K562 (cell line): ENCODE measurements around the gene SMC6. TPM values are rescaled to one million over a fixed set of nuclear protein-coding genes. Genes with fewer than 3 reads are reported as not detected.

Experiments
- ATAC-seq: fragments of 200-7000 bp; cut with Tn5 transposase; 3 replicates; pipeline ENCODE4 v1.9.1; 2020; ENCODE audit warnings: moderate library complexity
- BruUV-seq: library from RNA; stranded (reverse); fragments of 400-500 nt; replicated peaks from 2 replicates; lab custom pipeline; 2021; lab: Mats Ljungman, UMichigan
- CTCF ChIA-PET: fragments of 300-600 bp; formaldehyde crosslinking; extraction: SDS; loops from one replicate; lab custom pipeline; 2021; ENCODE audit warnings: low intra/inter-chr PET ratio; lab: Yijun Ruan, JAX
- POLR2A ChIA-PET: fragments of 300-600, 350-650 bp; sonication (Branson Sonifier 250); formaldehyde crosslinking; extraction: SDS; loops from one replicate; lab custom pipeline; 2021; ENCODE audit warnings: antibody characterized with exemption, inconsistent platforms; lab: Yijun Ruan, JAX
- DNase-seq, 4 experiments: peaks; one replicate each; pipeline versions ENCODE4 v3.0.0 to v3.0.0-alpha.2; 2011 to 2018; ENCODE audit warnings: low spot score in 3 of 4, mixed read lengths in 3 of 4; ENCODE audit errors: extremely low read depth in 1 of 4
- FAIRE-seq: peaks from 2 replicates; lab custom pipeline; 2011; peaks lifted over from hg19 to GRCh38; lab: Jason Lieb, UNC
- H2AFZ ChIP-seq: 2 replicates; pipeline ENCODE4 v1.6.0; 2011; ENCODE audit warnings: low read depth, low read length, control low read depth, inconsistent platforms
- H3K27ac ChIP-seq: fragments of 200-600 bp; 3 replicates; pipeline ENCODE4 v1.8.0; 2011; ENCODE audit warnings: low read depth, mild to moderate bottlenecking, control low read depth, inconsistent platforms, low read length, moderate library complexity, mixed read lengths; ENCODE audit errors: extremely low read depth
- H3K27me3 ChIP-seq, 2 experiments: fragments of 300-600 bp in 1 of 2; 2 replicates in 1 of 2; 3 replicates in 1 of 2; pipeline versions ENCODE4 v1.6.0 to v1.8.0; 2011; ENCODE audit warnings: inconsistent platforms in 2 of 2, low read length in 2 of 2, mild to moderate bottlenecking in 1 of 2, mixed read lengths in 1 of 2, moderate library complexity in 1 of 2; ENCODE audit not compliant: control insufficient read depth in 2 of 2, insufficient read depth in 2 of 2
- H3K36me3 ChIP-seq: fragments of 300-600 bp; 3 replicates; pipeline ENCODE4 v1.8.0; 2011; ENCODE audit warnings: mild to moderate bottlenecking, low read length, inconsistent platforms; ENCODE audit not compliant: control insufficient read depth, insufficient read depth
- H3K4me1 ChIP-seq, 2 experiments: fragments of 200-600 bp in 1 of 2; replicated peaks in 1 of 2; 2 replicates in 1 of 2; 3 replicates in 1 of 2; pipeline versions ENCODE4 v1.5.1 to v1.8.0; 2011; ENCODE audit warnings: inconsistent platforms in 2 of 2, low read length in 2 of 2, mild to moderate bottlenecking in 1 of 2, mixed read lengths in 1 of 2, moderate library complexity in 1 of 2; ENCODE audit not compliant: control insufficient read depth in 2 of 2, insufficient read depth in 2 of 2
- H3K4me2 ChIP-seq: 2 replicates; pipeline ENCODE4 v1.6.1; 2011; ENCODE audit warnings: low read length, control low read depth, inconsistent platforms, mixed read lengths; ENCODE audit not compliant: insufficient read depth
- H3K4me3 ChIP-seq: fragments of 200-600 bp; sonication (generic), shearing (Covaris generic); 2 replicates; pipeline ENCODE4 v1.5.1; 2016; ENCODE audit warnings: control low read depth, inconsistent platforms
- H3K79me2 ChIP-seq: fragments of 200-600 bp; 3 replicates; pipeline ENCODE4 v1.8.0; 2011; ENCODE audit warnings: low read length, inconsistent platforms; ENCODE audit not compliant: control insufficient read depth, insufficient read depth
- H3K9ac ChIP-seq, 2 experiments: 2 replicates each; pipeline versions ENCODE4 v1.6.0 to v1.6.1; 2011; ENCODE audit warnings: low read depth in 2 of 2, low read length in 2 of 2, control low read depth in 1 of 2, inconsistent platforms in 1 of 2, mild to moderate bottlenecking in 1 of 2, mixed read lengths in 1 of 2; ENCODE audit not compliant: insufficient read depth in 1 of 2
- H3K9me1 ChIP-seq: one replicate; pipeline ENCODE4 v1.6.0; 2011; ENCODE audit warnings: inconsistent platforms, mild to moderate bottlenecking, low read length, moderate library complexity; ENCODE audit not compliant: control insufficient read depth, insufficient read depth
- H3K9me3 ChIP-seq: replicated peaks from 2 replicates; pipeline ENCODE4 v1.5.1; 2011; ENCODE audit warnings: low read depth, low read length, inconsistent platforms; ENCODE audit not compliant: control insufficient read depth, insufficient read depth
- H4K20me1 ChIP-seq: replicated peaks from 2 replicates; pipeline ENCODE4 v1.6.1; 2011; ENCODE audit warnings: low read length, inconsistent platforms, mixed read lengths; ENCODE audit not compliant: control insufficient read depth, insufficient read depth
- CCNT2 ChIP-seq: IDR thresholded peaks from 2 replicates; pipeline ENCODE4 v1.6.1; 2011; ENCODE audit warnings: borderline replicate concordance, low read depth, mild to moderate bottlenecking, moderate library complexity, mixed read lengths, low read length; ENCODE audit not compliant: insufficient read length; ENCODE audit errors: extremely low read depth
- DPF2 ChIP-seq: fragments of 450-650 bp; IDR thresholded peaks from 2 replicates; pipeline ENCODE4 v1.6.1; 2016
- FUS ChIP-seq: fragments of 200-400 bp; formaldehyde crosslinking; optimal IDR thresholded peaks from 2 replicates; pipeline ENCODE3; 2017; ENCODE audit warnings: low read depth, low read length
- HDAC3 ChIP-seq: fragments of 450-650 bp; IDR thresholded peaks from 2 replicates; pipeline ENCODE4 v1.6.1; 2018; ENCODE audit warnings: borderline replicate concordance, mild to moderate bottlenecking, moderate library complexity; ENCODE audit not compliant: partially characterized antibody
- HMG20B ChIP-seq: fragments of 250-450 bp; sonication (Bioruptor Pico); IDR thresholded peaks from 2 replicates; pipeline ENCODE4 v1.5.0; 2021; ENCODE audit warnings: mild to moderate bottlenecking
- MEF2D ChIP-seq: conservative IDR thresholded peaks from 2 replicates; pipeline ENCODE4 v1.6.1; 2016; ENCODE audit warnings: low read depth, missing genetic modification characterization, missing compliant biosample characterization
- NFXL1 ChIP-seq: fragments of 450-650 bp; formaldehyde crosslinking; IDR thresholded peaks from 2 replicates; pipeline ENCODE4 v1.4.0; 2021; ENCODE audit warnings: mild to moderate bottlenecking
- POLR3G ChIP-seq: IDR thresholded peaks from 2 replicates; pipeline ENCODE4 v1.6.1; 2011; ENCODE audit not compliant: insufficient read length, insufficient replicate concordance; ENCODE audit errors: extremely low read depth
- RBM25 ChIP-seq: fragments of 200-400 bp; formaldehyde crosslinking; IDR thresholded peaks from 2 replicates; pipeline ENCODE4 v1.6.1; 2018; ENCODE audit warnings: low read length, low read depth, moderate library complexity; ENCODE audit not compliant: severe bottlenecking
- ZBTB1 ChIP-seq: sonication (generic); formaldehyde crosslinking; IDR thresholded peaks from 2 replicates; pipeline ENCODE4 v1.8.1; 2023; ENCODE audit warnings: missing genetic modification reagents, low read depth, mild to moderate bottlenecking, borderline replicate concordance
- ZNF699 ChIP-seq: fragments of 250-450 bp; sonication (Bioruptor Pico); IDR thresholded peaks from 2 replicates; pipeline ENCODE4 v1.8.0; 2021; ENCODE audit warnings: mild to moderate bottlenecking, moderate library complexity; ENCODE audit not compliant: insufficient replicate concordance
- ZNF707 ChIP-seq: fragments of 250-450 bp; sonication (Bioruptor Pico); conservative IDR thresholded peaks from 2 replicates; pipeline ENCODE4 v1.8.0; 2022; ENCODE audit warnings: inconsistent platforms, mild to moderate bottlenecking, moderate library complexity
- WGBS: fragments of 100-300 bp; shearing (Covaris generic); methylation state at CpG from one replicate; pipeline ENCODE4 v1.1.6; 2016; ENCODE audit warnings: low coverage, mixed read lengths; ENCODE audit not compliant: insufficient coverage; ENCODE audit errors: missing lambda C conversion rate; 5-methylcytosine and 5-hydroxymethylcytosine counted together
- in situ Hi-C: fragments of 300-500 bp; cut with MboI; formaldehyde crosslinking; loops from 4 replicates; pipeline ENCODE4 v1.15.0; 2018; ENCODE audit warnings: inconsistent platforms, mixed read lengths
- intact Hi-C: fragments of 100-400 bp; cut with micrococcal nuclease; formaldehyde crosslinking; loops from 2 replicates; pipeline ENCODE4 v1.14.2; 2022
- polyA plus RNA-seq, 8 experiments: library from polyadenylated mRNA; depleted of rRNA in 4 of 8; stranded (reverse) in 5 of 8; unstranded in 3 of 8; fragments of >200 nt; fragmentation: Nextera tagmentation in 2 of 8; fragmentation: Illumina TruSeq in 1 of 8; extraction: Ambion mirVana in 2 of 8; extraction: Trizol in 1 of 8; gene quantifications; 2 replicates each; pipeline versions ENCODE4 v1.2.1 to v1.2.3, GENCODE V29; 2011 to 2014; ENCODE audit warnings: inconsistent platforms in 1 of 8, missing spikeins in 1 of 8
- total RNA-seq, 7 experiments: library from RNA; depleted of rRNA in 6 of 7; stranded (reverse); fragments of >200 nt in 6 of 7; fragmentation: Illumina TruSeq in 2 of 7; extraction: Trizol in 2 of 7; gene quantifications; 2 replicates each; pipeline versions ENCODE4 v1.2.1 to v1.2.3, GENCODE V29; 2011 to 2021; ENCODE audit warnings: low replicate concordance in 1 of 7
- TF ChIP-seq, protein P1 (sequence below): fragments of 250-450 bp; sonication (Bioruptor Pico); IDR thresholded peaks from 2 replicates; pipeline ENCODE4 v1.8.0; 2022; ENCODE audit warnings: moderate library complexity, mild to moderate bottlenecking, inconsistent platforms
- TF ChIP-seq, protein P2 (sequence below): fragments of 450-650 bp; IDR thresholded peaks from 2 replicates; pipeline ENCODE4 v1.6.1; 2018; ENCODE audit warnings: mild to moderate bottlenecking, low read depth; ENCODE audit not compliant: partially characterized antibody
- TF ChIP-seq, protein P3 (sequence below): fragments of 250-450 bp; sonication (Bioruptor Pico); IDR thresholded peaks from 2 replicates; pipeline ENCODE4 v1.8.0; 2021; ENCODE audit warnings: moderate library complexity, mild to moderate bottlenecking, inconsistent platforms
- TF ChIP-seq, protein P4 (sequence below): IDR thresholded peaks from 2 replicates; pipeline ENCODE4 v1.6.1; 2011; ENCODE audit warnings: borderline replicate concordance, low read depth, mild to moderate bottlenecking, moderate library complexity, low read length; ENCODE audit not compliant: insufficient read depth, poor library complexity, severe bottlenecking

SMC6 gene
- total and polyA plus RNA-seq, 9 of the 15 experiments (the other 6 are each of a cell fraction or from before 2014, with no cell fraction given) = 14.2 to 75.9 (median 47.7) TPM

DNA sequence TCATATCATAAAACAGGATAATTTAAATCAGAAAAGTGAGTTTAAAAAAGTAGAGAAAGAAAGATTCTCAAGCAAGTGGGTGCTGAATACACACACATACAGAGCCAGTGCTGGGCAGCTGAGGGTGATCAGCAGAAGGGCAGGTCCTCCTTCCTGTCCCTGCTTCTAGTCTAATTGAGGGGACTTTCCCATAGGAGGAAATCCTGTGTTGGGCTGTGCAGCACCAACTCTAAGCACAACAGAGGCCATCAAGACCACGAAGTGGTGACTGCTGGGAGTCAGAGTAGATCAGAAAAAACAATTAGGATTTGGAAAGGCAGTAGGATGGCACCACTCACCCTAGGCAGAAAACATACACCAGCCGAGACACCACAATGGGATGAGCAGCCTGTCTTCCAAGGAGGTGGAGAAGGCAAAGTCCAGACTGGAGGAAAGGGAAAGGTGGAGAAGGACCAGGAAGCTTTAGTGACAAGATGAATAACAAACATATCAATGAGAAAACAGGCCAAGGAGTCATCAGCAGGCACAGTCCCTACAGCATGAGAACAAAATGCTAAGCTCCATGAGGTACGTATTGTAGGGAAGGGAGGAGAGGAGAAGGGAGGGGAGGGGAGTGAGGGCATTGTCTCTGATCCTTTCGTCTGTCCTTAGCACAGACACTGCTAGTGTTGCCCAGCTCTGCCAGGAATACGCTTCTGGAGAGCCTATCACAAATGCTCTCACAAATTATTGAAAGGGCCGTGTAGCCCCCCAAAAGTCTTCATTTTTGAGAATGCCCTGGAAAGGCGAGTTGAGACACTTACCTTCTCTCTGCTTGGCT, 45.9 kb upstream of the SMC6 start:
- ChIA-PET CTCF (interaction anchor here (0.6 kb wide), 1 partner anchor 37 kb away, joined by 3 read pairs; no protein-coding TSS in a partner anchor), POLR2A (interaction anchor here (0.6 to 1.1 kb wide), 2 partner anchors 23 to 843 kb away, joined by 3 to 4 read pairs; no protein-coding TSS in a partner anchor)
- Histone ChIP-seq H3K27ac (no peak overlapping the region), H3K9ac (no peak overlapping the region), H3K79me2 (no peaks in the 10 kb centered on the region), H3K36me3 (no peaks in the 10 kb centered on the region), H3K4me2 (no peak overlapping the region), H3K9me3 (no peaks in the 10 kb centered on the region), H3K27me3 (peaks cover 8 to 22% of the 10 kb centered on the region in 2 experiments; a peak in 4 of 5 replicates), H3K9me1 (no peaks in the 10 kb centered on the region), H4K20me1 (no peaks in the 10 kb centered on the region), H3K4me3 (no peak overlapping the region), H3K4me1 (no peaks in the 10 kb centered on the region), H2AFZ (no peak overlapping the region)
- no TSS peak for BruUV-seq
- WGBS = 0% methylated on average over 6 of the region's 7 CpGs
- in situ Hi-C loops = no loop called here
- intact Hi-C loops = no loop called here
- FAIRE-seq (no peak), ATAC-seq (no peak), DNase-seq (no peak)
- TF ChIP-seq ZNF699 (CRISPR knock-in tag) (no peak), MEF2D (no peak), DPF2 (no peak), RBM25 (no peak), ZBTB1 (CRISPR knock-in tag) (no peak), HMG20B (CRISPR knock-in tag) (no peak), POLR3G (no peak), CCNT2 (no peak), HDAC3 (no peak), NFXL1 (CRISPR knock-in tag) (no peak), FUS (no peak), ZNF707 (CRISPR knock-in tag) (no peak)
- TF ChIP-seq, protein P1, sequence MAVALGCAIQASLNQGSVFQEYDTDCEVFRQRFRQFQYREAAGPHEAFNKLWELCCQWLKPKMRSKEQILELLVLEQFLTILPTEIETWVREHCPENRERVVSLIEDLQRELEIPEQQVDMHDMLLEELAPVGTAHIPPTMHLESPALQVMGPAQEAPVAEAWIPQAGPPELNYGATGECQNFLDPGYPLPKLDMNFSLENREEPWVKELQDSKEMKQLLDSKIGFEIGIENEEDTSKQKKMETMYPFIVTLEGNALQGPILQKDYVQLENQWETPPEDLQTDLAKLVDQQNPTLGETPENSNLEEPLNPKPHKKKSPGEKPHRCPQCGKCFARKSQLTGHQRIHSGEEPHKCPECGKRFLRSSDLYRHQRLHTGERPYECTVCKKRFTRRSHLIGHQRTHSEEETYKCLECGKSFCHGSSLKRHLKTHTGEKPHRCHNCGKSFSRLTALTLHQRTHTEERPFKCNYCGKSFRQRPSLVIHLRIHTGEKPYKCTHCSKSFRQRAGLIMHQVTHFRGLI (CRISPR knock-in tag) = no peak
- TF ChIP-seq, protein P2, sequence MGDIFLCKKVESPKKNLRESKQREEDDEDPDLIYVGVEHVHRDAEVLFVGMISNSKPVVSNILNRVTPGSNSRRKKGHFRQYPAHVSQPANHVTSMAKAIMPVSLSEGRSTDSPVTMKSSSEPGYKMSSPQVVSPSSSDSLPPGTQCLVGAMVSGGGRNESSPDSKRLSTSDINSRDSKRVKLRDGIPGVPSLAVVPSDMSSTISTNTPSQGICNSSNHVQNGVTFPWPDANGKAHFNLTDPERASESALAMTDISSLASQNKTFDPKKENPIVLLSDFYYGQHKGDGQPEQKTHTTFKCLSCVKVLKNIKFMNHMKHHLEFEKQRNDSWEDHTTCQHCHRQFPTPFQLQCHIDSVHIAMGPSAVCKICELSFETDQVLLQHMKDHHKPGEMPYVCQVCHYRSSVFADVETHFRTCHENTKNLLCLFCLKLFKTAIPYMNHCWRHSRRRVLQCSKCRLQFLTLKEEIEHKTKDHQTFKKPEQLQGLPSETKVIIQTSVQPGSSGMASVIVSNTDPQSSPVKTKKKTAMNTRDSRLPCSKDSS = no peak
- TF ChIP-seq, protein P3, sequence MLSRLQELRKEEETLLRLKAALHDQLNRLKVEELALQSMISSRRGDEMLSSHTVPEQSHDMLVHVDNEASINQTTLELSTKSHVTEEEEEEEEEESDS (CRISPR knock-in tag) = no peak
- TF ChIP-seq, protein P4, sequence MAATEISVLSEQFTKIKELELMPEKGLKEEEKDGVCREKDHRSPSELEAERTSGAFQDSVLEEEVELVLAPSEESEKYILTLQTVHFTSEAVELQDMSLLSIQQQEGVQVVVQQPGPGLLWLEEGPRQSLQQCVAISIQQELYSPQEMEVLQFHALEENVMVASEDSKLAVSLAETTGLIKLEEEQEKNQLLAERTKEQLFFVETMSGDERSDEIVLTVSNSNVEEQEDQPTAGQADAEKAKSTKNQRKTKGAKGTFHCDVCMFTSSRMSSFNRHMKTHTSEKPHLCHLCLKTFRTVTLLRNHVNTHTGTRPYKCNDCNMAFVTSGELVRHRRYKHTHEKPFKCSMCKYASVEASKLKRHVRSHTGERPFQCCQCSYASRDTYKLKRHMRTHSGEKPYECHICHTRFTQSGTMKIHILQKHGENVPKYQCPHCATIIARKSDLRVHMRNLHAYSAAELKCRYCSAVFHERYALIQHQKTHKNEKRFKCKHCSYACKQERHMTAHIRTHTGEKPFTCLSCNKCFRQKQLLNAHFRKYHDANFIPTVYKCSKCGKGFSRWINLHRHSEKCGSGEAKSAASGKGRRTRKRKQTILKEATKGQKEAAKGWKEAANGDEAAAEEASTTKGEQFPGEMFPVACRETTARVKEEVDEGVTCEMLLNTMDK = no peak
